Stomach (tissue), 4 donors: ENCODE results near the gene RBBP8NL.

ENCODE experiments used
- CTCF ChIP-seq, 7 experiments: fragments of 450-650 bp in 4 of 7; fragments of 200-600 bp in 3 of 7; sonication (generic) in 3 of 7; IDR thresholded peaks; one replicate each; pipeline ENCODE4 v1.5.1; 2016 to 2019; ENCODE audit warnings: antibody characterized with exemption in 7 of 7, control low read depth in 2 of 7, mild to moderate bottlenecking in 1 of 7
- EP300 ChIP-seq: sonication (generic); formaldehyde crosslinking; IDR thresholded peaks from one replicate; pipeline ENCODE4 v1.6.1; 2017; ENCODE audit warnings: antibody characterized with exemption
- POLR2A ChIP-seq, 4 donors: fragments of 450-650 bp; IDR thresholded peaks; one replicate each; pipeline ENCODE4 v1.6.1; 2016; ENCODE audit warnings: antibody characterized with exemption in 4 of 4, control low read depth in 2 of 4, mild to moderate bottlenecking in 1 of 4, moderate library complexity in 1 of 4
- POLR2AphosphoS5 ChIP-seq, 3 donors: sonication (generic); formaldehyde crosslinking; IDR thresholded peaks; one replicate each; pipeline ENCODE4 v1.6.1; 2016; ENCODE audit warnings: antibody characterized with exemption in 3 of 3

- TF ChIP-seq CTCF (IDR thresholded peaks at IDR 0.05): no peak
- no peak for TF ChIP-seq POLR2AphosphoS5 (IDR thresholded peaks at IDR 0.05)
- no peak for TF ChIP-seq POLR2A (IDR thresholded peaks at IDR 0.05)
- TF ChIP-seq EP300: no peak
These were observed 18.7 kb downstream of the RBBP8NL start for GRCh38 chr20:62408640-62409039.
